Measurements from ENCODE around the gene ERGIC3.

ERGIC3 gene

GRCh38 chr20:35506179-35506578 lies 35.7 kb upstream of the ERGIC3 start:
- peaks cover 53 to 62% of the 10 kb centered on the region in 2 donors for H3K36me3 ChIP-seq (ENCODE audit: control insufficient read depth in 2 of 2, insufficient read depth in 2 of 2, low read length in 2 of 2)
- no peak overlapping the region for H3K4me3 ChIP-seq (ENCODE audit: low read length in 2 of 2)
- H3K9me3 ChIP-seq (ENCODE audit: control insufficient read depth in 2 of 2, low read length in 2 of 2) = no peaks in the 10 kb centered on the region
- H3K9ac ChIP-seq (ENCODE audit: low read depth in 1 of 2, low read length in 2 of 2) = no peak overlapping the region
- no peak overlapping the region for H3K27ac ChIP-seq (ENCODE audit: low read depth in 2 of 2, low read length in 2 of 2)
- no peaks in the 10 kb centered on the region for H3K4me1 ChIP-seq (ENCODE audit: control insufficient read depth in 2 of 2, insufficient read depth in 2 of 2, low read length in 2 of 2)
- no peaks in the 10 kb centered on the region for H3K27me3 ChIP-seq (ENCODE audit: control insufficient read depth in 2 of 2, insufficient read depth in 2 of 2, low read length in 2 of 2)

- Histone ChIP-seq H3K27ac (ENCODE audit: low read depth in 2 of 2, low read length in 2 of 2) (no peak overlapping the region), H3K4me3 (ENCODE audit: low read length in 2 of 2) (no peak overlapping the region), H3K36me3 (ENCODE audit: control insufficient read depth in 2 of 2, insufficient read depth in 2 of 2, low read length in 2 of 2) (peaks cover 60 to 67% of the 10 kb centered on the region in 2 donors), H3K9me3 (ENCODE audit: control insufficient read depth in 2 of 2, low read length in 2 of 2) (no peaks in the 10 kb centered on the region), H3K4me1 (ENCODE audit: control insufficient read depth in 2 of 2, insufficient read depth in 2 of 2, low read length in 2 of 2) (no peaks in the 10 kb centered on the region), H3K9ac (ENCODE audit: low read depth in 1 of 2, low read length in 2 of 2) (no peak overlapping the region), H3K27me3 (ENCODE audit: control insufficient read depth in 2 of 2, insufficient read depth in 2 of 2, low read length in 2 of 2) (no peaks in the 10 kb centered on the region)
Observed at GRCh38 chr20:35506872-35507638, 34.8 kb upstream of the ERGIC3 start.

- Histone ChIP-seq H3K9me3 (ENCODE audit: control insufficient read depth in 2 of 2, low read length in 2 of 2) (no peaks in the 10 kb centered on the region), H3K4me1 (ENCODE audit: control insufficient read depth in 2 of 2, insufficient read depth in 2 of 2, low read length in 2 of 2) (no peaks in the 10 kb centered on the region), H3K27me3 (ENCODE audit: control insufficient read depth in 2 of 2, insufficient read depth in 2 of 2, low read length in 2 of 2) (no peaks in the 10 kb centered on the region), H3K4me3 (ENCODE audit: low read length in 2 of 2) (no peak overlapping the region), H3K27ac (ENCODE audit: low read depth in 2 of 2, low read length in 2 of 2) (no peak overlapping the region), H3K9ac (ENCODE audit: low read depth in 1 of 2, low read length in 2 of 2) (no peak overlapping the region), H3K36me3 (ENCODE audit: control insufficient read depth in 2 of 2, insufficient read depth in 2 of 2, low read length in 2 of 2) (peaks cover 47 to 57% of the 10 kb centered on the region in 2 donors)
Observed at GRCh38 chr20:35508493-35509218, 33.2 kb upstream of the ERGIC3 start.

- Histone ChIP-seq H3K27ac (ENCODE audit: low read depth in 2 of 2, low read length in 2 of 2) (no peak overlapping the region), H3K9me3 (ENCODE audit: control insufficient read depth in 2 of 2, low read length in 2 of 2) (no peaks in the 10 kb centered on the region), H3K4me1 (ENCODE audit: control insufficient read depth in 2 of 2, insufficient read depth in 2 of 2, low read length in 2 of 2) (no peaks in the 10 kb centered on the region), H3K4me3 (ENCODE audit: low read length in 2 of 2) (no peak overlapping the region), H3K9ac (ENCODE audit: low read depth in 1 of 2, low read length in 2 of 2) (no peak overlapping the region), H3K27me3 (ENCODE audit: control insufficient read depth in 2 of 2, insufficient read depth in 2 of 2, low read length in 2 of 2) (no peaks in the 10 kb centered on the region), H3K36me3 (ENCODE audit: control insufficient read depth in 2 of 2, insufficient read depth in 2 of 2, low read length in 2 of 2) (peaks cover 30 to 57% of the 10 kb centered on the region in 2 donors)
Observed at GRCh38 chr20:35510951-35511735, 30.7 kb upstream of the ERGIC3 start.

- no peak overlapping the region for H3K4me3 ChIP-seq (ENCODE audit: low read length in 2 of 2)
- H3K9me3 ChIP-seq (ENCODE audit: control insufficient read depth in 2 of 2, low read length in 2 of 2) = no peaks in the 10 kb centered on the region
- H3K27me3 ChIP-seq (ENCODE audit: control insufficient read depth in 2 of 2, insufficient read depth in 2 of 2, low read length in 2 of 2) = no peaks in the 10 kb centered on the region
- H3K36me3 ChIP-seq (ENCODE audit: control insufficient read depth in 2 of 2, insufficient read depth in 2 of 2, low read length in 2 of 2) = peaks cover 28 to 56% of the 10 kb centered on the region in 2 donors
- no peaks in the 10 kb centered on the region for H3K4me1 ChIP-seq (ENCODE audit: control insufficient read depth in 2 of 2, insufficient read depth in 2 of 2, low read length in 2 of 2)
- no peak overlapping the region for H3K9ac ChIP-seq (ENCODE audit: low read depth in 1 of 2, low read length in 2 of 2)
- H3K27ac ChIP-seq (ENCODE audit: low read depth in 2 of 2, low read length in 2 of 2) = no peak overlapping the region
Observed at GRCh38 chr20:35511814-35512420, 30.0 kb upstream of the ERGIC3 start.

- H3K4me3 ChIP-seq (ENCODE audit: low read length in 2 of 2) = no peak overlapping the region
- H3K9me3 ChIP-seq (ENCODE audit: control insufficient read depth in 2 of 2, low read length in 2 of 2) = no peaks in the 10 kb centered on the region
- peaks cover 20 to 38% of the 10 kb centered on the region in 2 donors for H3K36me3 ChIP-seq (ENCODE audit: control insufficient read depth in 2 of 2, insufficient read depth in 2 of 2, low read length in 2 of 2)
- H3K27ac ChIP-seq (ENCODE audit: low read depth in 2 of 2, low read length in 2 of 2) = no peak overlapping the region
- no peaks in the 10 kb centered on the region for H3K4me1 ChIP-seq (ENCODE audit: control insufficient read depth in 2 of 2, insufficient read depth in 2 of 2, low read length in 2 of 2)
- no peak overlapping the region for H3K9ac ChIP-seq (ENCODE audit: low read depth in 1 of 2, low read length in 2 of 2)
- H3K27me3 ChIP-seq (ENCODE audit: control insufficient read depth in 2 of 2, insufficient read depth in 2 of 2, low read length in 2 of 2) = no peaks in the 10 kb centered on the region
Observed at GRCh38 chr20:35514371-35514932, 27.4 kb upstream of the ERGIC3 start.

- peaks cover 11 to 29% of the 10 kb centered on the region in 2 donors for H3K36me3 ChIP-seq (ENCODE audit: control insufficient read depth in 2 of 2, insufficient read depth in 2 of 2, low read length in 2 of 2)
- no peaks in the 10 kb centered on the region for H3K9me3 ChIP-seq (ENCODE audit: control insufficient read depth in 2 of 2, low read length in 2 of 2)
- H3K4me3 ChIP-seq (ENCODE audit: low read length in 2 of 2) = no peak overlapping the region
- no peak overlapping the region for H3K27ac ChIP-seq (ENCODE audit: low read depth in 2 of 2, low read length in 2 of 2)
- H3K9ac ChIP-seq (ENCODE audit: low read depth in 1 of 2, low read length in 2 of 2) = no peak overlapping the region
- H3K4me1 ChIP-seq (ENCODE audit: control insufficient read depth in 2 of 2, insufficient read depth in 2 of 2, low read length in 2 of 2) = no peaks in the 10 kb centered on the region
- no peaks in the 10 kb centered on the region for H3K27me3 ChIP-seq (ENCODE audit: control insufficient read depth in 2 of 2, insufficient read depth in 2 of 2, low read length in 2 of 2)
Observed at GRCh38 chr20:35515341-35515740, 26.5 kb upstream of the ERGIC3 start.

- H3K4me3 ChIP-seq (ENCODE audit: low read length in 2 of 2) = no peak overlapping the region
- H3K9ac ChIP-seq (ENCODE audit: low read depth in 1 of 2, low read length in 2 of 2) = no peak overlapping the region
- peaks cover 8 to 28% of the 10 kb centered on the region in 2 donors for H3K36me3 ChIP-seq (ENCODE audit: control insufficient read depth in 2 of 2, insufficient read depth in 2 of 2, low read length in 2 of 2)
- no peak overlapping the region for H3K27ac ChIP-seq (ENCODE audit: low read depth in 2 of 2, low read length in 2 of 2)
- H3K4me1 ChIP-seq (ENCODE audit: control insufficient read depth in 2 of 2, insufficient read depth in 2 of 2, low read length in 2 of 2) = no peaks in the 10 kb centered on the region
- no peaks in the 10 kb centered on the region for H3K9me3 ChIP-seq (ENCODE audit: control insufficient read depth in 2 of 2, low read length in 2 of 2)
- no peaks in the 10 kb centered on the region for H3K27me3 ChIP-seq (ENCODE audit: control insufficient read depth in 2 of 2, insufficient read depth in 2 of 2, low read length in 2 of 2)
Observed at GRCh38 chr20:35515949-35516645, 25.8 kb upstream of the ERGIC3 start.

GRCh38 chr20:35517125-35517524 lies 24.8 kb upstream of the ERGIC3 start:
- H3K27me3 ChIP-seq (ENCODE audit: control insufficient read depth in 2 of 2, insufficient read depth in 2 of 2, low read length in 2 of 2) = no peaks in the 10 kb centered on the region
- H3K4me1 ChIP-seq (ENCODE audit: control insufficient read depth in 2 of 2, insufficient read depth in 2 of 2, low read length in 2 of 2) = no peaks in the 10 kb centered on the region
- H3K36me3 ChIP-seq (ENCODE audit: control insufficient read depth in 2 of 2, insufficient read depth in 2 of 2, low read length in 2 of 2) = peaks cover 0 to 19% of the 10 kb centered on the region in 2 donors
- no peak overlapping the region for H3K4me3 ChIP-seq (ENCODE audit: low read length in 2 of 2)
- no peak overlapping the region for H3K9ac ChIP-seq (ENCODE audit: low read depth in 1 of 2, low read length in 2 of 2)
- no peak overlapping the region for H3K27ac ChIP-seq (ENCODE audit: low read depth in 2 of 2, low read length in 2 of 2)
- H3K9me3 ChIP-seq (ENCODE audit: control insufficient read depth in 2 of 2, low read length in 2 of 2) = no peaks in the 10 kb centered on the region

Data from mucosa of rectum (tissue), 2 donors.